Sigmoid colon (tissue), 7 donors: ENCODE measurements around the gene IGFL2. TPM values are rescaled to one million over a fixed set of nuclear protein-coding genes. Genes with fewer than 3 reads are reported as not detected.

Source experiments
- DNase-seq: peaks from one replicate; pipeline ENCODE4 v3.0.0-alpha.2; 2019
- H3K27ac ChIP-seq, 4 donors: fragments of 200-600 bp; sonication (generic); one replicate each; pipeline ENCODE4 v1.5.1; 2016 to 2019; ENCODE audit warnings: mild to moderate bottlenecking in 1 of 4
- H3K27me3 ChIP-seq, 3 donors: fragments of 200-600 bp; sonication (generic); one replicate each; pipeline ENCODE4 v1.5.1; 2019; ENCODE audit warnings: mild to moderate bottlenecking in 1 of 3
- H3K36me3 ChIP-seq, 4 donors: fragments of 200-600 bp; sonication (generic); one replicate each; pipeline ENCODE4 v1.5.1; 2016 to 2019
- H3K4me1 ChIP-seq, 4 donors: fragments of 200-600 bp; sonication (generic); one replicate each; pipeline ENCODE4 v1.5.1; 2017 to 2019
- H3K4me3 ChIP-seq, 4 donors: fragments of 200-600 bp; sonication (generic); one replicate each; pipeline ENCODE4 v1.5.1; 2017 to 2019; ENCODE audit warnings: mild to moderate bottlenecking in 2 of 4, moderate library complexity in 1 of 4
- H3K9me3 ChIP-seq, 4 donors: fragments of 200-600 bp in 3 of 4; sonication (generic) in 3 of 4; one replicate each; pipeline versions ENCODE4 v1.5.1 to v1.6.1; 2013 to 2019
- CTCF ChIP-seq, 4 experiments: fragments of 450-650 bp in 3 of 4; fragments of 200-600 bp in 1 of 4; IDR thresholded peaks; one replicate each; pipeline ENCODE4 v1.5.1; 2016 to 2019; ENCODE audit warnings: antibody characterized with exemption in 4 of 4, mild to moderate bottlenecking in 3 of 4, moderate library complexity in 2 of 4
- EP300 ChIP-seq, 4 donors: sonication (generic); formaldehyde crosslinking; IDR thresholded peaks; one replicate each; pipeline ENCODE4 v1.6.1; 2017; ENCODE audit warnings: antibody characterized with exemption in 4 of 4
- POLR2A ChIP-seq, 2 donors: fragments of 450-650 bp; IDR thresholded peaks; one replicate each; pipeline ENCODE4 v1.6.1; 2016; ENCODE audit warnings: antibody characterized with exemption in 2 of 2, mild to moderate bottlenecking in 2 of 2, moderate library complexity in 2 of 2
- POLR2AphosphoS5 ChIP-seq, 4 donors: sonication (generic); formaldehyde crosslinking; IDR thresholded peaks; one replicate each; pipeline ENCODE4 v1.6.1; 2017; ENCODE audit warnings: antibody characterized with exemption in 4 of 4
- WGBS, 2 donors: extraction: QIAGEN DNeasy Blood & Tissue Kit; methylation state at CpG; one replicate each; pipeline ENCODE4 v1.1.7; 2013; 5-methylcytosine and 5-hydroxymethylcytosine counted together
- intact Hi-C: fragments of 100-400 bp; cut with DNase I; formaldehyde crosslinking; loops from one replicate; pipeline ENCODE4 v1.15.1; 2023
- polyA plus RNA-seq, 3 donors: library from polyadenylated mRNA; stranded (reverse); fragments of 200-250 nt; gene quantifications; one replicate each; pipeline ENCODE4 v1.2.3, GENCODE V29; 2013
- total RNA-seq, 4 donors: library from RNA; depleted of rRNA; stranded (reverse); fragments of >200 nt; gene quantifications; one replicate each; pipeline ENCODE4 v1.1.0, GENCODE V29; 2016
- donor health status: healthy with polysubstance abuse.
- donor health status: Bipolar disorder and iron deficiency.
- donor health status: healthy.

IGFL2 gene
- total and polyA plus RNA-seq, 7 donors: 0.49 to 1.8 (median 1.1) TPM; not detected in 4

GRCh38 chr19:46201454-46202310, 53.6 kb downstream of the IGFL2 start:
- no peaks in the 10 kb centered on the region for H3K9me3 ChIP-seq
- no peaks in the 10 kb centered on the region for H3K36me3 ChIP-seq
- 67 to 78% methylated on average over 16 of the region's 16 CpGs for WGBS, 2 donors
- no peak for DNase-seq
- H3K4me1 ChIP-seq: no peaks in the 10 kb centered on the region
- no peak for TF ChIP-seq CTCF (IDR thresholded peaks at IDR 0.05)
- TF ChIP-seq POLR2AphosphoS5 (IDR thresholded peaks at IDR 0.05): no peak
- TF ChIP-seq POLR2A (IDR thresholded peaks at IDR 0.05): no peak
- no peak for TF ChIP-seq EP300 (IDR thresholded peaks at IDR 0.05)
- H3K4me3 ChIP-seq: no peak overlapping the region
- peaks cover 0 to 4% (median 0%) of the 10 kb centered on the region in 3 donors for H3K27me3 ChIP-seq
- no peak overlapping the region for H3K27ac ChIP-seq
- intact Hi-C loops: no loop called here

- peaks cover 0 to 3% (median 0%) of the 10 kb centered on the region in 3 donors for H3K27me3 ChIP-seq
- H3K27ac ChIP-seq: no peak overlapping the region
- 55 to 67% methylated on average over 4 of the region's 4 CpGs for WGBS, 2 donors
Observed at GRCh38 chr19:46202426-46202825, 54.4 kb downstream of the IGFL2 start.

GRCh38 chr19:46202872-46203860, 55.1 kb downstream of the IGFL2 start:
- 85 to 88% methylated on average over 8 of the region's 8 CpGs for WGBS, 2 donors
- Histone ChIP-seq H3K27ac (no peak overlapping the region), H3K4me3 (no peak overlapping the region), H3K36me3 (no peaks in the 10 kb centered on the region), H3K4me1 (no peaks in the 10 kb centered on the region), H3K27me3 (no peaks in the 10 kb centered on the region), H3K9me3 (no peaks in the 10 kb centered on the region)
- DNase-seq: no peak
- intact Hi-C loops: no loop called here
- TF ChIP-seq EP300 (IDR thresholded peaks at IDR 0.05) (no peak), POLR2A (IDR thresholded peaks at IDR 0.05) (no peak), POLR2AphosphoS5 (IDR thresholded peaks at IDR 0.05) (no peak), CTCF (IDR thresholded peaks at IDR 0.05) (no peak)

More at GRCh38 chr19:46202426-46202825, 54.4 kb downstream of the IGFL2 start:
- intact Hi-C loops: no loop called here
- H3K9me3 ChIP-seq: no peaks in the 10 kb centered on the region
- no peaks in the 10 kb centered on the region for H3K36me3 ChIP-seq
- H3K4me1 ChIP-seq: no peaks in the 10 kb centered on the region
- DNase-seq: no peak
- H3K4me3 ChIP-seq: no peak overlapping the region
- TF ChIP-seq EP300 (IDR thresholded peaks at IDR 0.05): no peak
- no peak for TF ChIP-seq POLR2A (IDR thresholded peaks at IDR 0.05)
- TF ChIP-seq POLR2AphosphoS5 (IDR thresholded peaks at IDR 0.05): no peak
- TF ChIP-seq CTCF (IDR thresholded peaks at IDR 0.05): no peak

GRCh38 chr19:46204008-46204407, 56.0 kb downstream of the IGFL2 start:
- TF ChIP-seq POLR2AphosphoS5 (IDR thresholded peaks at IDR 0.05) (no peak), CTCF (IDR thresholded peaks at IDR 0.05) (no peak), POLR2A (IDR thresholded peaks at IDR 0.05) (no peak), EP300 (IDR thresholded peaks at IDR 0.05) (no peak)
- H3K27me3 ChIP-seq: no peaks in the 10 kb centered on the region
- no peaks in the 10 kb centered on the region for H3K9me3 ChIP-seq
- intact Hi-C loops: no loop called here
- WGBS, 2 donors: 85% methylated on average over 5 of the region's 5 CpGs
- H3K4me1 ChIP-seq: no peaks in the 10 kb centered on the region
- H3K4me3 ChIP-seq: no peak overlapping the region
- no peak for DNase-seq
- no peak overlapping the region for H3K27ac ChIP-seq
- H3K36me3 ChIP-seq: no peaks in the 10 kb centered on the region
